T-helper 1 cell treated with Interleukin-12 subunit alpha and Interleukin-12 subunit beta and Interleukin-4 antibody, amounts not matched to agents 30 ng/mL and 1 ng/mL, for 36 hours (primary cell): Measurements from ENCODE around the gene KCNJ18. TPM values are rescaled to one million over a fixed set of nuclear protein-coding genes. Genes with fewer than 3 reads are reported as not detected.
"Not testable (repeated sequence)": the region's sequence is repeated elsewhere in the genome, so short reads cannot be mapped to it uniquely, and the experiment has no call there.

Source experiments
- intact Hi-C: fragments of 100-400 bp; cut with micrococcal nuclease; formaldehyde crosslinking; loops from one replicate; pipeline ENCODE4 v1.15.1; 2024
- total RNA-seq: library from RNA; stranded (reverse); gene quantifications from 2 replicates; pipeline ENCODE4 v1.2.3, GENCODE V29; 2022

The KCNJ18 gene
- total RNA-seq, 1 donor from 2014 or later: not detected

- intact Hi-C loops: not testable (repeated sequence)
Observed at GRCh38 chr17:21702940-21703640, 10.8 kb downstream of the KCNJ18 start.

- intact Hi-C loops: not testable (repeated sequence)
Observed at GRCh38 chr17:21703891-21704872, 11.9 kb downstream of the KCNJ18 start.

GRCh38 chr17:21705021-21705601 lies 12.8 kb downstream of the KCNJ18 start:
- intact Hi-C loops: no loop called here

GRCh38 chr17:21705746-21706145 lies 13.4 kb downstream of the KCNJ18 start:
- intact Hi-C loops: not testable (repeated sequence)

- intact Hi-C loops: not testable (repeated sequence)
Observed at GRCh38 chr17:21706546-21706945, 14.2 kb downstream of the KCNJ18 start.

- intact Hi-C loops: not testable (repeated sequence)
Observed at GRCh38 chr17:21707131-21707530, 14.8 kb downstream of the KCNJ18 start.

- intact Hi-C loops: not testable (repeated sequence)
Observed at GRCh38 chr17:21707711-21708611, 15.6 kb downstream of the KCNJ18 start.

- intact Hi-C loops: not testable (repeated sequence)
Observed at GRCh38 chr17:21708612-21709535, 16.6 kb downstream of the KCNJ18 start.

- intact Hi-C loops: not testable (repeated sequence)
Observed at GRCh38 chr17:21709994-21710393, 17.7 kb downstream of the KCNJ18 start.

GRCh38 chr17:21710486-21710885 lies 18.2 kb downstream of the KCNJ18 start:
- intact Hi-C loops: not testable (repeated sequence)

- intact Hi-C loops: no loop called here
Observed at GRCh38 chr17:21711182-21711581, 18.9 kb downstream of the KCNJ18 start.

- intact Hi-C loops: not testable (repeated sequence)
Observed at GRCh38 chr17:21713020-21713419, 20.7 kb downstream of the KCNJ18 start.

GRCh38 chr17:21713631-21714030 lies 21.3 kb downstream of the KCNJ18 start:
- intact Hi-C loops: not testable (repeated sequence)

- intact Hi-C loops: not testable (repeated sequence)
Observed at GRCh38 chr17:21714676-21715075, 22.4 kb downstream of the KCNJ18 start.

- intact Hi-C loops: not testable (repeated sequence)
Observed at GRCh38 chr17:21715877-21716276, 23.6 kb downstream of the KCNJ18 start.

GRCh38 chr17:21718971-21719370 lies 26.6 kb downstream of the KCNJ18 start:
- intact Hi-C loops: not testable (repeated sequence)

GRCh38 chr17:21719511-21720226 lies 27.3 kb downstream of the KCNJ18 start:
- intact Hi-C loops: not testable (repeated sequence)

GRCh38 chr17:21720566-21720965 lies 28.2 kb downstream of the KCNJ18 start:
- intact Hi-C loops: not testable (repeated sequence)

- intact Hi-C loops: not testable (repeated sequence)
Observed at GRCh38 chr17:21722268-21722667, 29.9 kb downstream of the KCNJ18 start.
